K562 (cell line): ENCODE data around the gene CCM2. TPM values are rescaled to one million over a fixed set of nuclear protein-coding genes. Genes with fewer than 3 reads are reported as not detected.

Source experiments
- BDP1 ChIP-seq: IDR thresholded peaks from 3 replicates; pipeline ENCODE4 v1.6.1; 2011; ENCODE audit not compliant: insufficient read length, insufficient read depth
- C11orf30 ChIP-seq: fragments of 450-650 bp; IDR thresholded peaks from 2 replicates; pipeline ENCODE4 v1.6.1; 2016; ENCODE audit warnings: low read depth, mild to moderate bottlenecking
- CCNT2 ChIP-seq: IDR thresholded peaks from 2 replicates; pipeline ENCODE4 v1.6.1; 2011; ENCODE audit warnings: borderline replicate concordance, low read depth, mild to moderate bottlenecking, moderate library complexity, mixed read lengths, low read length; ENCODE audit not compliant: insufficient read length; ENCODE audit errors: extremely low read depth
- DMBX1 ChIP-seq: fragments of 250-450 bp; sonication (Bioruptor Pico); IDR thresholded peaks from 2 replicates; pipeline ENCODE4 v1.8.0; 2022; ENCODE audit warnings: inconsistent platforms, mild to moderate bottlenecking, moderate library complexity, borderline replicate concordance
- FIP1L1 ChIP-seq: fragments of 200-400 bp; formaldehyde crosslinking; IDR thresholded peaks from 2 replicates; pipeline ENCODE4 v1.6.1; 2018; ENCODE audit warnings: mild to moderate bottlenecking, low read depth, low read length; ENCODE audit not compliant: poor library complexity, severe bottlenecking
- FOXP1 ChIP-seq: sonication (generic); formaldehyde crosslinking; IDR thresholded peaks from 2 replicates; pipeline ENCODE4 v1.8.0; 2022; ENCODE audit warnings: mild to moderate bottlenecking, missing genetic modification reagents
- HNRNPUL1 ChIP-seq: fragments of 200-400 bp; formaldehyde crosslinking; IDR thresholded peaks from 2 replicates; pipeline ENCODE4 v1.6.1; 2017; ENCODE audit warnings: low read length
- JUND ChIP-seq, 2 experiments: IDR thresholded peaks; 2 replicates in 1 of 2; 3 replicates in 1 of 2; pipeline ENCODE4 v1.6.1; 2011; ENCODE audit warnings: borderline replicate concordance in 2 of 2, low read depth in 2 of 2, low read length in 2 of 2, improper control_type of control experiment in 1 of 2, missing biosample characterization in 1 of 2, missing genetic modification characterization in 1 of 2, missing genetic modification reagents in 1 of 2
- KHSRP ChIP-seq: fragments of 450-650 bp; IDR thresholded peaks from 2 replicates; pipeline ENCODE4 v1.6.1; 2017
- MTF1 ChIP-seq: fragments of 250-450 bp; sonication (Bioruptor Pico); IDR thresholded peaks from 2 replicates; pipeline ENCODE4 v1.9.0; 2021; ENCODE audit warnings: moderate library complexity, mild to moderate bottlenecking, inconsistent platforms, borderline replicate concordance
- PHTF2 ChIP-seq: fragments of 250-450 bp; sonication (Bioruptor Pico); IDR thresholded peaks from 2 replicates; pipeline ENCODE4 v1.5.0; 2021; ENCODE audit warnings: mild to moderate bottlenecking
- PRMT5 ChIP-seq: sonication (generic); formaldehyde crosslinking; IDR thresholded peaks from 2 replicates; pipeline ENCODE4 v1.5.0; 2020; ENCODE audit warnings: missing genetic modification reagents
- RBM22 ChIP-seq: fragments of 200-400 bp; formaldehyde crosslinking; IDR thresholded peaks from 2 replicates; pipeline ENCODE4 v1.6.1; 2018; ENCODE audit warnings: low read length, low read depth; ENCODE audit not compliant: poor library complexity, severe bottlenecking
- STAT5B ChIP-seq: fragments of 250-450 bp; sonication (Bioruptor Pico); IDR thresholded peaks from 2 replicates; pipeline ENCODE4 v1.8.0; 2021; ENCODE audit warnings: mild to moderate bottlenecking, inconsistent platforms
- TAF1 ChIP-seq: IDR thresholded peaks from 2 replicates; pipeline ENCODE4 v1.6.1; 2011; ENCODE audit warnings: mild to moderate bottlenecking, low read length, moderate library complexity; ENCODE audit not compliant: insufficient read depth, control insufficient read depth, severe bottlenecking; ENCODE audit errors: extremely low read depth
- TRIM28 ChIP-seq: fragments of 450-650 bp; IDR thresholded peaks from 2 replicates; pipeline ENCODE4 v1.6.1; 2017
- ZC3H4 ChIP-seq: sonication (generic); formaldehyde crosslinking; IDR thresholded peaks from 2 replicates; pipeline ENCODE4 v1.9.0; 2021; ENCODE audit warnings: missing genetic modification reagents, borderline replicate concordance
- ZNF133 ChIP-seq: fragments of 250-450 bp; sonication (Bioruptor Pico); IDR thresholded peaks from 2 replicates; pipeline ENCODE4 v1.4.0; 2020; ENCODE audit warnings: mild to moderate bottlenecking
- polyA plus RNA-seq, 8 experiments: library from polyadenylated mRNA; depleted of rRNA in 4 of 8; stranded (reverse) in 5 of 8; unstranded in 3 of 8; fragments of >200 nt; fragmentation: Nextera tagmentation in 2 of 8; fragmentation: Illumina TruSeq in 1 of 8; extraction: Ambion mirVana in 2 of 8; extraction: Trizol in 1 of 8; gene quantifications; 2 replicates each; pipeline versions ENCODE4 v1.2.1 to v1.2.3, GENCODE V29; 2011 to 2014; ENCODE audit warnings: inconsistent platforms in 1 of 8, missing spikeins in 1 of 8
- total RNA-seq, 7 experiments: library from RNA; depleted of rRNA in 6 of 7; stranded (reverse); fragments of >200 nt in 6 of 7; fragmentation: Illumina TruSeq in 2 of 7; extraction: Trizol in 2 of 7; gene quantifications; 2 replicates each; pipeline versions ENCODE4 v1.2.1 to v1.2.3, GENCODE V29; 2011 to 2021; ENCODE audit warnings: low replicate concordance in 1 of 7
- TF ChIP-seq, protein P1 (sequence below): fragments of 450-650 bp; formaldehyde crosslinking; IDR thresholded peaks from 2 replicates; pipeline ENCODE4 v1.4.0; 2020; ENCODE audit warnings: mild to moderate bottlenecking, moderate library complexity
- TF ChIP-seq, protein P2 (sequence below): fragments of 250-450 bp; sonication (Bioruptor Pico); IDR thresholded peaks from 2 replicates; pipeline ENCODE4 v1.4.0; 2020; ENCODE audit warnings: mild to moderate bottlenecking, moderate library complexity
- TF ChIP-seq, protein P3 (sequence below): sonication (generic); formaldehyde crosslinking; IDR thresholded peaks from 2 replicates; pipeline ENCODE4 v1.8.0; 2023; ENCODE audit warnings: mild to moderate bottlenecking, missing genetic modification reagents

Gene CCM2
- total and polyA plus RNA-seq, 9 of the 15 experiments (the other 6 are each of a cell fraction or from before 2014, with no cell fraction given), result 0.41 to 38.6 (median 25.9) TPM

DNA sequence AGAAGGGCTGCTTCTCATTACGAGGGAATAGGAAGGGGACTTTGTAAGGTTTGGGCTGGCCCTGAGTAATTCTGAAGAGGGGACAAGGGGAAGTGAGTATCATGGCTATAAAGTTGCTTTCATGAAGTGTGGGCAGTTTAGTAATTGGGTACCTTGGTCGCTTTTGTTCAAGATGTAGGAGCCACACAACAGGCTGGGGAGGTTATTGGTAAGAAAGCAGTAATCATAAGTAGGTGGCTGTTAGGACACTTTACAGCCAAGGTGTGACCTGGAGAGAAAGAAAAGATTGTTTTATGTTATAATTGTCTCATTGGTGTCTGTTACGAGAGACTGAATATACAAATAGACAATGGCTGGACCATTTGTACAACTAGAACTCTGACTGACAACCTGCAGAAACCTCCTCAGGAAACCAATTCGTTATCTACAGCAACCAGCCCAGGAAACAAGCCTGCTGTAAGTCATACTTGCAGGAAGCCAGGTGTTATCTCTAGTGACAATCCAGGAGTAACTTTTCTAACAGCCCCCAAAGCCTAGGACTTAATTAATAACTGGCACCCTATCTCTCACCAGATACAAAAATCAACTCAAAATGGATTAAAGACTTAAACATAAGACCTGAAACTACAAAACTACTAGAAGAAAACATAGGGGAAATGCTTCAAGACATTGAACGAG, 5.0 kb upstream of the CCM2 start (continued):
- TF ChIP-seq BDP1, result no peak
- peak; percentile 54 for TF ChIP-seq KHSRP
- TF ChIP-seq PHTF2 (CRISPR knock-in tag), result no peak
- TF ChIP-seq, protein P1, sequence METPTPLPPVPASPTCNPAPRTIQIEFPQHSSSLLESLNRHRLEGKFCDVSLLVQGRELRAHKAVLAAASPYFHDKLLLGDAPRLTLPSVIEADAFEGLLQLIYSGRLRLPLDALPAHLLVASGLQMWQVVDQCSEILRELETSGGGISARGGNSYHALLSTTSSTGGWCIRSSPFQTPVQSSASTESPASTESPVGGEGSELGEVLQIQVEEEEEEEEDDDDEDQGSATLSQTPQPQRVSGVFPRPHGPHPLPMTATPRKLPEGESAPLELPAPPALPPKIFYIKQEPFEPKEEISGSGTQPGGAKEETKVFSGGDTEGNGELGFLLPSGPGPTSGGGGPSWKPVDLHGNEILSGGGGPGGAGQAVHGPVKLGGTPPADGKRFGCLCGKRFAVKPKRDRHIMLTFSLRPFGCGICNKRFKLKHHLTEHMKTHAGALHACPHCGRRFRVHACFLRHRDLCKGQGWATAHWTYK (CRISPR knock-in tag), result 0 out of 2 replicates have a peak, but pooled peaks have one; percentile 72
- no peak for TF ChIP-seq FOXP1
- no peak for TF ChIP-seq MTF1 (CRISPR knock-in tag)
- TF ChIP-seq, protein P2, sequence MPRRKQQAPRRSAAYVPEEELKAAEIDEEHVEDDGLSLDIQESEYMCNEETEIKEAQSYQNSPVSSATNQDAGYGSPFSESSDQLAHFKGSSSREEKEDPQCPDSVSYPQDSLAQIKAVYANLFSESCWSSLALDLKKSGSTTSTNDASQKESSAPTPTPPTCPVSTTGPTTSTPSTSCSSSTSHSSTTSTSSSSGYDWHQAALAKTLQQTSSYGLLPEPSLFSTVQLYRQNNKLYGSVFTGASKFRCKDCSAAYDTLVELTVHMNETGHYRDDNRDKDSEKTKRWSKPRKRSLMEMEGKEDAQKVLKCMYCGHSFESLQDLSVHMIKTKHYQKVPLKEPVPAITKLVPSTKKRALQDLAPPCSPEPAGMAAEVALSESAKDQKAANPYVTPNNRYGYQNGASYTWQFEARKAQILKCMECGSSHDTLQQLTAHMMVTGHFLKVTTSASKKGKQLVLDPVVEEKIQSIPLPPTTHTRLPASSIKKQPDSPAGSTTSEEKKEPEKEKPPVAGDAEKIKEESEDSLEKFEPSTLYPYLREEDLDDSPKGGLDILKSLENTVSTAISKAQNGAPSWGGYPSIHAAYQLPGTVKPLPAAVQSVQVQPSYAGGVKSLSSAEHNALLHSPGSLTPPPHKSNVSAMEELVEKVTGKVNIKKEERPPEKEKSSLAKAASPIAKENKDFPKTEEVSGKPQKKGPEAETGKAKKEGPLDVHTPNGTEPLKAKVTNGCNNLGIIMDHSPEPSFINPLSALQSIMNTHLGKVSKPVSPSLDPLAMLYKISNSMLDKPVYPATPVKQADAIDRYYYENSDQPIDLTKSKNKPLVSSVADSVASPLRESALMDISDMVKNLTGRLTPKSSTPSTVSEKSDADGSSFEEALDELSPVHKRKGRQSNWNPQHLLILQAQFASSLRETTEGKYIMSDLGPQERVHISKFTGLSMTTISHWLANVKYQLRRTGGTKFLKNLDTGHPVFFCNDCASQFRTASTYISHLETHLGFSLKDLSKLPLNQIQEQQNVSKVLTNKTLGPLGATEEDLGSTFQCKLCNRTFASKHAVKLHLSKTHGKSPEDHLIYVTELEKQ, result no peak
- TF ChIP-seq PRMT5 (CRISPR knock-in tag), result no peak
- TF ChIP-seq ZC3H4, result no peak
- no peak for TF ChIP-seq C11orf30
- peak; percentile 87 for TF ChIP-seq JUND (IDR thresholded peaks at IDR 0.05; ENCODE audit: borderline replicate concordance, low read depth, low read length)
- peak; percentile 23; the same call in 1 of the 3 replicates for TF ChIP-seq JUND (tag; IDR thresholded peaks at IDR 0.05; ENCODE audit: borderline replicate concordance, low read depth, low read length)
- no peak for TF ChIP-seq FIP1L1
- TF ChIP-seq RBM22, result no peak
- TF ChIP-seq CCNT2, result peak; percentile 99
- peak; percentile 48 for TF ChIP-seq TAF1
- no peak for TF ChIP-seq HNRNPUL1
- TF ChIP-seq, protein P3, sequence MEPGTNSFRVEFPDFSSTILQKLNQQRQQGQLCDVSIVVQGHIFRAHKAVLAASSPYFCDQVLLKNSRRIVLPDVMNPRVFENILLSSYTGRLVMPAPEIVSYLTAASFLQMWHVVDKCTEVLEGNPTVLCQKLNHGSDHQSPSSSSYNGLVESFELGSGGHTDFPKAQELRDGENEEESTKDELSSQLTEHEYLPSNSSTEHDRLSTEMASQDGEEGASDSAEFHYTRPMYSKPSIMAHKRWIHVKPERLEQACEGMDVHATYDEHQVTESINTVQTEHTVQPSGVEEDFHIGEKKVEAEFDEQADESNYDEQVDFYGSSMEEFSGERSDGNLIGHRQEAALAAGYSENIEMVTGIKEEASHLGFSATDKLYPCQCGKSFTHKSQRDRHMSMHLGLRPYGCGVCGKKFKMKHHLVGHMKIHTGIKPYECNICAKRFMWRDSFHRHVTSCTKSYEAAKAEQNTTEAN (CRISPR knock-in tag), result no peak
- TF ChIP-seq STAT5B (CRISPR knock-in tag), result no peak
- TF ChIP-seq DMBX1 (CRISPR knock-in tag), result peak; percentile 87; the same call in 1 of the 2 replicates
- no peak for TF ChIP-seq ZNF133
- no peak for TF ChIP-seq TRIM28
